Measurements from ENCODE around the gene IFIT3.
"Not testable (repeated sequence)": the region's sequence is repeated elsewhere in the genome, so short reads cannot be mapped to it uniquely, and the experiment has no call there.

The IFIT3 gene

GRCh38 chr10:89327803-89328441 is at the start of gene IFIT3:
IFIT3 (plus strand) TSS chr10:89327997; CDS start chr10:89328074, 77 bp downstream.
- peak; percentile 70 for DNase-seq

GRCh38 chr10:89278034-89278535 is 49.7 kb upstream of the IFIT3 start:
- peak; percentile 97 for DNase-seq

- no peak for DNase-seq
Observed at GRCh38 chr10:89278900-89279392, 48.9 kb upstream of the IFIT3 start.

GRCh38 chr10:89279421-89279869 is 48.4 kb upstream of the IFIT3 start:
- DNase-seq = peak; percentile 46

GRCh38 chr10:89280508-89280907 is 47.3 kb upstream of the IFIT3 start:
- no peak for DNase-seq

- DNase-seq = no peak
Observed at GRCh38 chr10:89281606-89282395, 46.0 kb upstream of the IFIT3 start.

- DNase-seq = peak; percentile 90
Observed at GRCh38 chr10:89283025-89283935, 44.5 kb upstream of the IFIT3 start.

GRCh38 chr10:89283936-89284475 is 43.8 kb upstream of the IFIT3 start:
- peak; percentile 69 for DNase-seq

- DNase-seq = not testable (repeated sequence)
Observed at GRCh38 chr10:89284711-89285110, 43.1 kb upstream of the IFIT3 start.

- DNase-seq = peak; percentile 32
Observed at GRCh38 chr10:89285303-89285702, 42.5 kb upstream of the IFIT3 start.

- no peak for DNase-seq
Observed at GRCh38 chr10:89294721-89295239, 33.0 kb upstream of the IFIT3 start.

- DNase-seq = no peak
Observed at GRCh38 chr10:89295597-89295996, 32.2 kb upstream of the IFIT3 start.

- DNase-seq = no peak
Observed at GRCh38 chr10:89296220-89296648, 31.6 kb upstream of the IFIT3 start.

- DNase-seq = no peak
Observed at GRCh38 chr10:89297356-89297755, 30.4 kb upstream of the IFIT3 start.

- no peak for DNase-seq
Observed at GRCh38 chr10:89297791-89298190, 30.0 kb upstream of the IFIT3 start.

GRCh38 chr10:89299031-89299430 is 28.8 kb upstream of the IFIT3 start:
- no peak for DNase-seq

GRCh38 chr10:89301232-89301631 is 26.6 kb upstream of the IFIT3 start:
- DNase-seq = peak; percentile 11

GRCh38 chr10:89301721-89302445 is 25.9 kb upstream of the IFIT3 start, which contains the start of gene IFIT2:
IFIT2 (plus strand) TSS chr10:89302046; CDS start chr10:89302124, 78 bp downstream.
- DNase-seq = peak; percentile 57

GRCh38 chr10:89302625-89303024 is 25.2 kb upstream of the IFIT3 start:
- DNase-seq = no peak

GRCh38 chr10:89303161-89303560 is 24.6 kb upstream of the IFIT3 start:
- no peak for DNase-seq

GRCh38 chr10:89304026-89304425 is 23.8 kb upstream of the IFIT3 start:
- no peak for DNase-seq

Measured in kidney glomerular epithelial cell (primary cell).